A673 (cell line): Measurements from ENCODE around the gene LNPK. TPM values are rescaled to one million over a fixed set of nuclear protein-coding genes. Genes with fewer than 3 reads are reported as not detected.

ENCODE experiments used
- BruUV-seq: library from RNA; stranded (reverse); fragments of 400-500 nt; replicated peaks from 2 replicates; lab custom pipeline; 2021; lab: Mats Ljungman, UMichigan
- CTCF ChIA-PET: fragments of 300-600 bp; sonication (Branson Sonifier 250); formaldehyde crosslinking; loops from one replicate; lab custom pipeline; 2022; ENCODE audit warnings: antibody characterized with exemption; lab: Charles Lee
- POLR2A ChIA-PET: fragments of 300-600 bp; sonication (Branson Sonifier 250); formaldehyde crosslinking; loops from one replicate; lab custom pipeline; 2022; ENCODE audit warnings: antibody characterized with exemption; ENCODE audit not compliant: low non-redundant PET; lab: Charles Lee
- DNase-seq: peaks from one replicate; pipeline ENCODE4 v3.0.0-alpha.2; 2015; ENCODE audit warnings: low spot score
- H3K27ac ChIP-seq: fragments of 200-600 bp; sonication (generic); 2 replicates; pipeline ENCODE4 v1.5.1; 2016; ENCODE audit warnings: mixed run types, low read depth, mild to moderate bottlenecking, mixed read lengths, antibody characterized with exemption, low read length; ENCODE audit not compliant: poor library complexity, severe bottlenecking
- H3K27me3 ChIP-seq: fragments of 200-600 bp; sonication (generic); replicated peaks from 2 replicates; pipeline ENCODE4 v1.6.1; 2017; ENCODE audit warnings: mixed run types, low read depth, mild to moderate bottlenecking, mixed read lengths, antibody characterized with exemption, low read length; ENCODE audit not compliant: insufficient read depth, poor library complexity
- H3K36me3 ChIP-seq: fragments of 200-600 bp; sonication (generic); 2 replicates; pipeline ENCODE4 v1.6.1; 2016; ENCODE audit warnings: mixed run types, mild to moderate bottlenecking, mixed read lengths, antibody characterized with exemption, low read length; ENCODE audit not compliant: insufficient read depth, poor library complexity, severe bottlenecking
- H3K4me1 ChIP-seq: fragments of 200-600 bp; sonication (generic); 2 replicates; pipeline ENCODE4 v1.6.1; 2017; ENCODE audit warnings: mixed run types, mild to moderate bottlenecking, mixed read lengths, antibody characterized with exemption, low read length; ENCODE audit not compliant: insufficient read depth, poor library complexity, severe bottlenecking
- H3K4me3 ChIP-seq: fragments of 200-600 bp; sonication (generic); 2 replicates; pipeline ENCODE4 v1.5.1; 2016; ENCODE audit warnings: low read depth, mixed run types, mild to moderate bottlenecking, mixed read lengths, low read length; ENCODE audit not compliant: poor library complexity, severe bottlenecking
- H3K9me3 ChIP-seq: fragments of 200-600 bp; sonication (generic); 2 replicates; pipeline ENCODE4 v1.6.1; 2016; ENCODE audit warnings: mixed run types, low read depth, mild to moderate bottlenecking, mixed read lengths, antibody characterized with exemption, low read length; ENCODE audit not compliant: poor library complexity, severe bottlenecking
- EZH2 ChIP-seq: fragments of 200-600 bp; sonication (generic); IDR thresholded peaks from 2 replicates; pipeline ENCODE4 v1.6.1; 2017; ENCODE audit warnings: borderline replicate concordance, low read depth, mild to moderate bottlenecking, mixed read lengths, antibody characterized with exemption, low read length; ENCODE audit not compliant: poor library complexity, severe bottlenecking
- intact Hi-C: fragments of 100-400 bp; cut with micrococcal nuclease; formaldehyde crosslinking; loops from one replicate; pipeline ENCODE4 v1.10.0; 2022; ENCODE audit not compliant: unreplicated experiment
- total RNA-seq: library from RNA; stranded (reverse); gene quantifications from 2 replicates; pipeline ENCODE4 v1.2.3, GENCODE V29; 2021
- TF ChIP-seq, protein P1 (sequence below): fragments of 300-800, 200-600 bp; sonication (generic); conservative IDR thresholded peaks from 2 replicates; pipeline ENCODE4 v1.5.1; 2017; ENCODE audit warnings: low read depth, mild to moderate bottlenecking, antibody characterized with exemption, low read length, moderate library complexity, mixed read lengths

LNPK gene
- total RNA-seq, 1 experiment from 2014 or later = 46.6 TPM

DNA sequence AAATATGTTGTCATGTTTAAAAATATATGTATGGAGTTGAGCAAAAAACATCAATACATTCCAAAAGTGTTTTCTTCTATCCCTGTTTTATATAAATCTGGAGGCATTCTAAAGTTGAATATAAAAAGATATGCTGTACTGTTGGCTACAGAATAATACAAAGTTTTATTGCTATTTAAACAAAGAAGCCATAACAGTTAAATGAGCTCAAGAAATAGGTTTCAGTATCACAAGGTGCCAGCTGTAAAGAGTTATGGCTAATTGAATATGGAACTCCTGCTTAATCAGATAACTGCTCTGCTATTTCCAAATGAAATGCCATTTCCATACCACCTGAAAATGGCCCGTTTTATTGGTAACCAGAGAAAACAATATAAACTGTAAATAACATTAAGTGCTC lies 55.0 kb downstream of the LNPK start:
- peaks cover 4% of the 10 kb centered on the region for H3K9me3 ChIP-seq
- H3K4me3 ChIP-seq = no peak overlapping the region
- CTCF ChIA-PET = no interaction called here
- TF ChIP-seq, protein P1, sequence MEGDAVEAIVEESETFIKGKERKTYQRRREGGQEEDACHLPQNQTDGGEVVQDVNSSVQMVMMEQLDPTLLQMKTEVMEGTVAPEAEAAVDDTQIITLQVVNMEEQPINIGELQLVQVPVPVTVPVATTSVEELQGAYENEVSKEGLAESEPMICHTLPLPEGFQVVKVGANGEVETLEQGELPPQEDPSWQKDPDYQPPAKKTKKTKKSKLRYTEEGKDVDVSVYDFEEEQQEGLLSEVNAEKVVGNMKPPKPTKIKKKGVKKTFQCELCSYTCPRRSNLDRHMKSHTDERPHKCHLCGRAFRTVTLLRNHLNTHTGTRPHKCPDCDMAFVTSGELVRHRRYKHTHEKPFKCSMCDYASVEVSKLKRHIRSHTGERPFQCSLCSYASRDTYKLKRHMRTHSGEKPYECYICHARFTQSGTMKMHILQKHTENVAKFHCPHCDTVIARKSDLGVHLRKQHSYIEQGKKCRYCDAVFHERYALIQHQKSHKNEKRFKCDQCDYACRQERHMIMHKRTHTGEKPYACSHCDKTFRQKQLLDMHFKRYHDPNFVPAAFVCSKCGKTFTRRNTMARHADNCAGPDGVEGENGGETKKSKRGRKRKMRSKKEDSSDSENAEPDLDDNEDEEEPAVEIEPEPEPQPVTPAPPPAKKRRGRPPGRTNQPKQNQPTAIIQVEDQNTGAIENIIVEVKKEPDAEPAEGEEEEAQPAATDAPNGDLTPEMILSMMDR = no peak
- TF ChIP-seq EZH2 = no peak
- H3K36me3 ChIP-seq = peaks cover 2% of the 10 kb centered on the region
- DNase-seq = no peak
- BruUV-seq = no TSS peak
- POLR2A ChIA-PET = no interaction called here
- no peaks in the 10 kb centered on the region for H3K27me3 ChIP-seq
- intact Hi-C loops = no loop called here
- H3K4me1 ChIP-seq = no peaks in the 10 kb centered on the region
- no peak overlapping the region for H3K27ac ChIP-seq

DNA sequence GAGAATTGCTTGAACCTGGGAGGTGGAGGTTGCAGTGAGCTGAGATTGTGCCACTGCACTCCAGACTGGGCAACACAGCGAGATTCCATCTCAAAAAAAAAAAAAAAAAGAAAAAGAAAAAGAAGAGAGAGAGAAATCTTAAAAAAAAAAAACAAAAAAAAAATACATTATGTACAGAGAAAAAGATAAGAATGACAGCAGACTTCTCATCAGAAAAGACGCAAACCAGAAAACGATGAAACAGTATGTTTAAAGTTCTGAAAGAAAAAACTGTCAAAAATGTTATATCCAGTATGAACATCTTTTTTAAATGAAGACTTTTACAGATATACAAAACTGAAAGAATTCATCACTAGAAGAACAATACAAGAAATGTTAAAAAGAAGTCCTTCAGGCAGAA lies 60.4 kb downstream of the LNPK start:
- no peak for DNase-seq
- no peak for TF ChIP-seq EZH2
- no TSS peak for BruUV-seq
- H3K9me3 ChIP-seq = peaks cover 8% of the 10 kb centered on the region
- intact Hi-C loops = no loop called here
- H3K4me1 ChIP-seq = no peaks in the 10 kb centered on the region
- H3K36me3 ChIP-seq = peaks cover 3% of the 10 kb centered on the region
- ChIA-PET POLR2A (no interaction called here), CTCF (no interaction called here)
- no peak overlapping the region for H3K4me3 ChIP-seq
- H3K27me3 ChIP-seq = no peaks in the 10 kb centered on the region
- no peak overlapping the region for H3K27ac ChIP-seq

DNA sequence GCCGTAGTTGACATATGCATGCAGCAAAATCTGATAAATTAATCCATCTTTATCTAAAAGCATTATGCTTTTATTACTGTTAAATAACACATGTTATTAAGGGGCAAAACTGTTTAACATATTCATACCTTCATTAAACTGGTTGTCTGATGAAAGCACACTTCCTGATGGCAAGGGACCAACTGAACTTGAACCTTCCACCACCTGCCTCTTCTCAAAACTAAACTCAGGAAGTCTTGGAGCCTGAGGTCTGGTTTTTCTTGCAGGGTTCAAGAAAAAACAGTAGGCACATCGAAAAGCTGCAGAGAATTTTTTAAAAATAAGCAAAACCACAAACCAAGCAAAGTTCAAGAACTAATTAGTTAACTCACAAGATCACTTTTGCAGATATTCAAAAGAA lies 64.9 kb downstream of the LNPK start:
- POLR2A ChIA-PET = no interaction called here
- DNase-seq = no peak
- H3K36me3 ChIP-seq = peaks cover 16% of the 10 kb centered on the region
- H3K27ac ChIP-seq = no peak overlapping the region
- no peak overlapping the region for H3K4me3 ChIP-seq
- BruUV-seq = no TSS peak
- peaks cover 6% of the 10 kb centered on the region for H3K9me3 ChIP-seq
- H3K27me3 ChIP-seq = no peaks in the 10 kb centered on the region
- no peaks in the 10 kb centered on the region for H3K4me1 ChIP-seq
- TF ChIP-seq, protein P1 = no peak
- TF ChIP-seq EZH2 = no peak
- CTCF ChIA-PET = no interaction called here
- intact Hi-C loops = no loop called here
